DOHH2 (cell line): Measurements from ENCODE around the gene KRTAP12-1.

Experiments used
- H3F3A ChIP-seq: fragments of 200-600 bp; sonication (generic), shearing (Covaris generic); 2 replicates; pipeline ENCODE4 v1.6.0; 2016; ENCODE audit warnings: antibody characterized with exemption, mild to moderate bottlenecking; ENCODE audit not compliant: control insufficient read depth, insufficient read depth
- H3K27ac ChIP-seq: fragments of 200-600 bp; sonication (generic); 2 replicates; pipeline ENCODE4 v1.5.1; 2014; ENCODE audit warnings: low read depth, mild to moderate bottlenecking, low read length, moderate library complexity
- H3K27me3 ChIP-seq: fragments of 200-600 bp; sonication (generic); 2 replicates; pipeline ENCODE4 v1.6.1; 2014; ENCODE audit warnings: mild to moderate bottlenecking, low read length, mixed read lengths; ENCODE audit not compliant: control insufficient read depth
- H3K36me3 ChIP-seq: fragments of 200-600 bp; sonication (generic); 2 replicates; pipeline ENCODE4 v1.6.1; 2014; ENCODE audit warnings: mild to moderate bottlenecking, low read length, moderate library complexity, mixed read lengths; ENCODE audit not compliant: control insufficient read depth
- H3K4me1 ChIP-seq: fragments of 200-600 bp; sonication (generic); 2 replicates; pipeline ENCODE4 v1.6.1; 2014; ENCODE audit warnings: mild to moderate bottlenecking, low read length, mixed read lengths; ENCODE audit not compliant: control insufficient read depth
- H3K4me2 ChIP-seq: fragments of 200-600 bp; sonication (generic); 2 replicates; pipeline ENCODE4 v1.6.0; 2014; ENCODE audit warnings: mild to moderate bottlenecking, low read length, moderate library complexity
- H3K4me3 ChIP-seq: fragments of 200-600 bp; sonication (generic); 2 replicates; pipeline ENCODE4 v1.5.1; 2014; ENCODE audit warnings: mild to moderate bottlenecking, low read length, mixed read lengths
- H3K79me2 ChIP-seq: fragments of 200-600 bp; sonication (generic); 2 replicates; pipeline ENCODE4 v1.6.1; 2014; ENCODE audit warnings: mild to moderate bottlenecking, low read length, mixed read lengths; ENCODE audit not compliant: control insufficient read depth
- H3K9me2 ChIP-seq: fragments of 200-600 bp; sonication (generic); replicated peaks from 2 replicates; pipeline ENCODE4 v1.6.1; 2014; ENCODE audit warnings: mild to moderate bottlenecking, low read length, mixed read lengths; ENCODE audit not compliant: control insufficient read depth
- H3K9me3 ChIP-seq: fragments of 200-600 bp; sonication (generic); 2 replicates; pipeline ENCODE4 v1.6.1; 2014; ENCODE audit warnings: antibody characterized with exemption, low read length, mixed read lengths; ENCODE audit not compliant: control insufficient read depth, insufficient read depth
- H4K20me1 ChIP-seq: fragments of 200-600 bp; sonication (generic); 2 replicates; pipeline ENCODE4 v1.6.0; 2014; ENCODE audit warnings: low read depth, mild to moderate bottlenecking, antibody characterized with exemption, low read length, moderate library complexity; ENCODE audit not compliant: control insufficient read depth, insufficient read depth
- CTCF ChIP-seq: fragments of 200-600 bp; sonication (generic); IDR thresholded peaks from one replicate; pipeline ENCODE4 v1.5.1; 2014; ENCODE audit warnings: antibody characterized with exemption, mild to moderate bottlenecking, low read depth, low read length; ENCODE audit not compliant: poor library complexity, severe bottlenecking
- EZH2phosphoT487 ChIP-seq: fragments of 200-600 bp; sonication (generic); IDR thresholded peaks from 2 replicates; pipeline ENCODE4 v1.6.1; 2017; ENCODE audit warnings: borderline replicate concordance, mild to moderate bottlenecking, antibody characterized with exemption, low read length, moderate library complexity, mixed read lengths

The KRTAP12-1 gene

GRCh38 chr21:44713846-44714245 lies 31.9 kb upstream of the KRTAP12-1 start:
- Histone ChIP-seq H3K27ac (no peak overlapping the region), H4K20me1 (no peaks in the 10 kb centered on the region), H3K36me3 (no peaks in the 10 kb centered on the region), H3K4me3 (no peak overlapping the region), H3K4me2 (no peak overlapping the region), H3K79me2 (no peaks in the 10 kb centered on the region), H3K27me3 (peaks cover 40% of the 10 kb centered on the region), H3F3A (no peaks in the 10 kb centered on the region), H3K9me2 (no peaks in the 10 kb centered on the region), H3K9me3 (no peaks in the 10 kb centered on the region), H3K4me1 (no peaks in the 10 kb centered on the region)
- no peak for TF ChIP-seq CTCF
- TF ChIP-seq EZH2phosphoT487, result no peak

GRCh38 chr21:44713130-44713529 lies 31.2 kb upstream of the KRTAP12-1 start:
- H3K4me1 ChIP-seq, result no peaks in the 10 kb centered on the region
- no peak overlapping the region for H3K27ac ChIP-seq
- no peaks in the 10 kb centered on the region for H3K36me3 ChIP-seq
- no peaks in the 10 kb centered on the region for H3F3A ChIP-seq
- no peaks in the 10 kb centered on the region for H4K20me1 ChIP-seq
- no peak overlapping the region for H3K4me2 ChIP-seq
- H3K79me2 ChIP-seq, result no peaks in the 10 kb centered on the region
- TF ChIP-seq EZH2phosphoT487, result no peak
- TF ChIP-seq CTCF, result no peak
- no peaks in the 10 kb centered on the region for H3K9me3 ChIP-seq
- peaks cover 35% of the 10 kb centered on the region for H3K27me3 ChIP-seq
- no peak overlapping the region for H3K4me3 ChIP-seq
- H3K9me2 ChIP-seq, result no peaks in the 10 kb centered on the region

GRCh38 chr21:44712203-44713028 lies 30.5 kb upstream of the KRTAP12-1 start:
- Histone ChIP-seq H3K4me1 (no peaks in the 10 kb centered on the region), H3K36me3 (no peaks in the 10 kb centered on the region), H3K27ac (no peak overlapping the region), H3K4me3 (no peak overlapping the region), H3K27me3 (peaks cover 30% of the 10 kb centered on the region), H4K20me1 (no peaks in the 10 kb centered on the region), H3K9me2 (no peaks in the 10 kb centered on the region), H3F3A (no peaks in the 10 kb centered on the region), H3K4me2 (no peak overlapping the region), H3K79me2 (no peaks in the 10 kb centered on the region), H3K9me3 (no peaks in the 10 kb centered on the region)
- TF ChIP-seq EZH2phosphoT487, result no peak
- no peak for TF ChIP-seq CTCF
